ENCODE measurements around the gene SYTL3. TPM values are rescaled to one million over a fixed set of nuclear protein-coding genes. Genes with fewer than 3 reads are reported as not detected.

SYTL3 gene
- total RNA-seq, 1 experiment from 2014 or later: 0.09 TPM

- no peaks in the 10 kb centered on the region for H3K27me3 ChIP-seq (ENCODE audit: insufficient read depth, low read length)
- H3K4me1 Mint-ChIP-seq: peaks cover 4% of the 10 kb centered on the region in 2 experiments; a peak in 2 of 4 replicates
- H3T11ph ChIP-seq (ENCODE audit: low read length): no peak overlapping the region
- no peak overlapping the region for H3K27ac Mint-ChIP-seq
- no peak overlapping the region for H2BK20ac ChIP-seq (ENCODE audit: low read depth, low read length, poor library complexity, severe bottlenecking)
- no peak overlapping the region for H2AK5ac ChIP-seq (ENCODE audit: insufficient read length, low read length)
- H4K5ac ChIP-seq (ENCODE audit: insufficient read length, low read depth, low read length): no peak overlapping the region
- no peak overlapping the region for H2BK5ac ChIP-seq (ENCODE audit: insufficient read length, low read length)
- H3K79me2 ChIP-seq (ENCODE audit: insufficient read depth, low read length): no peaks in the 10 kb centered on the region
- H3K4ac ChIP-seq (ENCODE audit: low read depth, low read length): no peak overlapping the region
- no peak overlapping the region for H2AFZ ChIP-seq (ENCODE audit: low read length)
- no peaks in the 10 kb centered on the region for H3K4me1 ChIP-seq (ENCODE audit: insufficient read depth, low read length)
- H2BK15ac ChIP-seq (ENCODE audit: low read depth, low read length): no peak overlapping the region
- H3K56ac ChIP-seq (ENCODE audit: insufficient read length, low read depth, low read length): no peak overlapping the region
- H4K20me1 ChIP-seq (ENCODE audit: control insufficient read depth, insufficient read depth, insufficient read length): no peaks in the 10 kb centered on the region
- no peak overlapping the region for H3K27ac ChIP-seq (ENCODE audit: insufficient read length, low read depth, low read length)
- H3K23me2 ChIP-seq (ENCODE audit: insufficient read length, low read depth, low read length, poor library complexity, severe bottlenecking): no peaks in the 10 kb centered on the region
- no peak overlapping the region for H4K8ac ChIP-seq (replicated peaks; ENCODE audit: insufficient read length, low read depth, low read length)
- no peak overlapping the region for H2BK12ac ChIP-seq (ENCODE audit: insufficient read length, low read depth, low read length)
- H4K91ac ChIP-seq (ENCODE audit: insufficient read length, low read depth, low read length): no peak overlapping the region
- H3K79me1 ChIP-seq (ENCODE audit: insufficient read depth, low read depth, low read length, poor library complexity, severe bottlenecking): no peaks in the 10 kb centered on the region
- H3K9me3 ChIP-seq (ENCODE audit: control insufficient read depth, low read depth, low read length): no peaks in the 10 kb centered on the region
- H3K23ac ChIP-seq (ENCODE audit: insufficient read length, low read depth, low read length): no peak overlapping the region
- H3K4me3 Mint-ChIP-seq: no peak overlapping the region
- no peak overlapping the region for H3K9ac ChIP-seq (ENCODE audit: extremely low read depth, insufficient read length, low read length)
- no peak overlapping the region for H3K14ac ChIP-seq (ENCODE audit: insufficient read depth, low read length)
- no CpG with 5 or more reads among the region's 8 CpGs for WGBS (ENCODE audit: extremely low coverage, insufficient read length, low lambda C conversion rate)
- H3K4me2 ChIP-seq (ENCODE audit: insufficient read depth, insufficient read length, low read length): no peak overlapping the region
- no peak overlapping the region for H3K18ac ChIP-seq (ENCODE audit: insufficient read length, low read depth, low read length)
- H3K27me3 Mint-ChIP-seq (ENCODE audit: low read depth): no peaks in the 10 kb centered on the region
- no peak overlapping the region for H2BK120ac ChIP-seq (ENCODE audit: low read depth, low read length, poor library complexity, severe bottlenecking)
- peaks cover 0 to 3% (median 2%) of the 10 kb centered on the region in 3 experiments; a peak in 2 of 7 replicates for H3K36me3 Mint-ChIP-seq (ENCODE audit: insufficient read depth in 1 of 3, low read depth in 3 of 3)
- H3K9me3 Mint-ChIP-seq: peaks cover 3 to 8% of the 10 kb centered on the region in 2 experiments; a peak in 3 of 5 replicates
- DNase-seq: no peak
- TF ChIP-seq, protein P1, sequence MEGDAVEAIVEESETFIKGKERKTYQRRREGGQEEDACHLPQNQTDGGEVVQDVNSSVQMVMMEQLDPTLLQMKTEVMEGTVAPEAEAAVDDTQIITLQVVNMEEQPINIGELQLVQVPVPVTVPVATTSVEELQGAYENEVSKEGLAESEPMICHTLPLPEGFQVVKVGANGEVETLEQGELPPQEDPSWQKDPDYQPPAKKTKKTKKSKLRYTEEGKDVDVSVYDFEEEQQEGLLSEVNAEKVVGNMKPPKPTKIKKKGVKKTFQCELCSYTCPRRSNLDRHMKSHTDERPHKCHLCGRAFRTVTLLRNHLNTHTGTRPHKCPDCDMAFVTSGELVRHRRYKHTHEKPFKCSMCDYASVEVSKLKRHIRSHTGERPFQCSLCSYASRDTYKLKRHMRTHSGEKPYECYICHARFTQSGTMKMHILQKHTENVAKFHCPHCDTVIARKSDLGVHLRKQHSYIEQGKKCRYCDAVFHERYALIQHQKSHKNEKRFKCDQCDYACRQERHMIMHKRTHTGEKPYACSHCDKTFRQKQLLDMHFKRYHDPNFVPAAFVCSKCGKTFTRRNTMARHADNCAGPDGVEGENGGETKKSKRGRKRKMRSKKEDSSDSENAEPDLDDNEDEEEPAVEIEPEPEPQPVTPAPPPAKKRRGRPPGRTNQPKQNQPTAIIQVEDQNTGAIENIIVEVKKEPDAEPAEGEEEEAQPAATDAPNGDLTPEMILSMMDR (conservative IDR thresholded peaks at IDR 0.05): no peak
These were observed 75.8 kb downstream of the SYTL3 start for GRCh38 chr6:158725704-158726103.

Data from H9 (cell line).